Transverse colon (tissue), 4 donors: ENCODE data around the gene AADACL3.

Experiments used
- CTCF ChIP-seq, 5 experiments: fragments of 200-600 bp in 3 of 5; fragments of 450-650 bp in 2 of 5; sonication (generic) in 3 of 5; IDR thresholded peaks; 1 replicate in 2 of 5; 2 replicates in 3 of 5; pipeline ENCODE4 v1.5.1; 2016 to 2017; ENCODE audit warnings: antibody characterized with exemption in 5 of 5, inconsistent platforms in 3 of 5, mild to moderate bottlenecking in 2 of 5, moderate library complexity in 1 of 5
- EP300 ChIP-seq: sonication (generic); formaldehyde crosslinking; IDR thresholded peaks from one replicate; pipeline ENCODE4 v1.6.1; 2017; ENCODE audit warnings: antibody characterized with exemption, low read depth
- POLR2A ChIP-seq: fragments of 450-650 bp; IDR thresholded peaks from one replicate; pipeline ENCODE4 v1.6.1; 2016; ENCODE audit warnings: antibody characterized with exemption, mild to moderate bottlenecking, moderate library complexity
- POLR2AphosphoS5 ChIP-seq, 3 donors: sonication (generic); formaldehyde crosslinking; IDR thresholded peaks; one replicate each; pipeline ENCODE4 v1.6.1; 2016; ENCODE audit warnings: antibody characterized with exemption in 3 of 3

- TF ChIP-seq CTCF (IDR thresholded peaks at IDR 0.05): no peak
- TF ChIP-seq POLR2AphosphoS5 (IDR thresholded peaks at IDR 0.05): no peak
- TF ChIP-seq POLR2A: no peak
- no peak for TF ChIP-seq EP300
These were observed 3.8 kb upstream of the AADACL3 start for GRCh38 chr1:12712076-12712475.
